Measurements from ENCODE around the gene KY. TPM values are rescaled to one million over a fixed set of nuclear protein-coding genes. Genes with fewer than 3 reads are reported as not detected.
A peak's percentile ranks its signal among the peaks of the same experiment; 100 is the strongest.

The KY gene
- total RNA-seq, 2 donors from 2014 or later: not detected

- H3K27ac ChIP-seq (ENCODE audit: low read depth, low read length): no peak overlapping the region
- 88 to 92% methylated on average over 14 to 15 of the region's 15 CpGs for WGBS, 2 experiments (ENCODE audit: insufficient coverage in 1 of 2, insufficient read length in 1 of 2)
- peaks cover 96% of the 10 kb centered on the region for H3K27me3 Mint-ChIP-seq (ENCODE audit: insufficient read depth)
- no peaks in the 10 kb centered on the region for H3K36me3 ChIP-seq (ENCODE audit: control insufficient read depth, insufficient read depth, low read length)
- H3K4me1 Mint-ChIP-seq: peaks cover 7% of the 10 kb centered on the region
- H3K27ac Mint-ChIP-seq: no peak overlapping the region
- DNase-seq: peak; percentile 30
- H3K36me3 Mint-ChIP-seq (ENCODE audit: low read depth): no peaks in the 10 kb centered on the region
- H3K9me3 ChIP-seq (ENCODE audit: control insufficient read depth, low read length): no peaks in the 10 kb centered on the region
- peaks cover 5% of the 10 kb centered on the region for H3K4me1 ChIP-seq (ENCODE audit: control insufficient read depth, insufficient read depth, low read length)
- no peak overlapping the region for H3K4me3 Mint-ChIP-seq
- peaks cover 96% of the 10 kb centered on the region for H3K27me3 ChIP-seq (ENCODE audit: control insufficient read depth, insufficient read depth, low read length, poor library complexity, severe bottlenecking)
- H3K9ac ChIP-seq (ENCODE audit: extremely low read depth, low read length, poor library complexity, severe bottlenecking): no peak overlapping the region
- H3K9me3 Mint-ChIP-seq: no peaks in the 10 kb centered on the region
- H3K4me3 ChIP-seq (ENCODE audit: low read length): no peak overlapping the region
- TF ChIP-seq CTCF (conservative IDR thresholded peaks at IDR 0.05): no peak
These were observed 2.7 kb downstream of the KY start for GRCh38 chr3:134647902-134648760.

- H3K36me3 ChIP-seq (ENCODE audit: control insufficient read depth, insufficient read depth, low read length): no peaks in the 10 kb centered on the region
- H3K9ac ChIP-seq (ENCODE audit: extremely low read depth, low read length, poor library complexity, severe bottlenecking): no peak overlapping the region
- peak; percentile 19 for DNase-seq
- Mint-ChIP-seq H3K4me3 (no peak overlapping the region), H3K27ac (no peak overlapping the region), H3K9me3 (no peaks in the 10 kb centered on the region), H3K4me1 (peaks cover 21% of the 10 kb centered on the region), H3K27me3 (ENCODE audit: insufficient read depth) (peaks cover 85% of the 10 kb centered on the region), H3K36me3 (ENCODE audit: low read depth) (no peaks in the 10 kb centered on the region)
- H3K4me1 ChIP-seq (ENCODE audit: control insufficient read depth, insufficient read depth, low read length): peaks cover 10% of the 10 kb centered on the region
- TF ChIP-seq CTCF (conservative IDR thresholded peaks at IDR 0.05): no peak
- WGBS, 2 experiments (ENCODE audit: insufficient coverage in 1 of 2, insufficient read length in 1 of 2): 90 to 100% methylated on average over 1 of the region's 1 CpG
- H3K27ac ChIP-seq (ENCODE audit: low read depth, low read length): no peak overlapping the region
- no peaks in the 10 kb centered on the region for H3K9me3 ChIP-seq (ENCODE audit: control insufficient read depth, low read length)
- no peak overlapping the region for H3K4me3 ChIP-seq (ENCODE audit: low read length)
- peaks cover 78% of the 10 kb centered on the region for H3K27me3 ChIP-seq (ENCODE audit: control insufficient read depth, insufficient read depth, low read length, poor library complexity, severe bottlenecking)
These were observed 4.7 kb downstream of the KY start for GRCh38 chr3:134646086-134646485.

GRCh38 chr3:134645515-134645914, 5.3 kb downstream of the KY start:
- 96 to 100% methylated on average over 3 to 5 of the region's 5 CpGs for WGBS, 2 experiments (ENCODE audit: insufficient coverage in 1 of 2, insufficient read length in 1 of 2)
- no peak overlapping the region for H3K4me3 ChIP-seq (ENCODE audit: low read length)
- H3K36me3 ChIP-seq (ENCODE audit: control insufficient read depth, insufficient read depth, low read length): no peaks in the 10 kb centered on the region
- no peak overlapping the region for H3K4me3 Mint-ChIP-seq
- H3K27ac Mint-ChIP-seq: no peak overlapping the region
- no peak for DNase-seq
- H3K27ac ChIP-seq (ENCODE audit: low read depth, low read length): no peak overlapping the region
- no peaks in the 10 kb centered on the region for H3K36me3 Mint-ChIP-seq (ENCODE audit: low read depth)
- H3K27me3 ChIP-seq (ENCODE audit: control insufficient read depth, insufficient read depth, low read length, poor library complexity, severe bottlenecking): peaks cover 72% of the 10 kb centered on the region
- peaks cover 87% of the 10 kb centered on the region for H3K27me3 Mint-ChIP-seq (ENCODE audit: insufficient read depth)
- H3K9me3 ChIP-seq (ENCODE audit: control insufficient read depth, low read length): no peaks in the 10 kb centered on the region
- H3K9ac ChIP-seq (ENCODE audit: extremely low read depth, low read length, poor library complexity, severe bottlenecking): no peak overlapping the region
- peaks cover 9% of the 10 kb centered on the region for H3K4me1 ChIP-seq (ENCODE audit: control insufficient read depth, insufficient read depth, low read length)
- TF ChIP-seq CTCF (conservative IDR thresholded peaks at IDR 0.05): no peak
- H3K4me1 Mint-ChIP-seq: peaks cover 26% of the 10 kb centered on the region
- H3K9me3 Mint-ChIP-seq: no peaks in the 10 kb centered on the region

Data from endodermal cell (in vitro differentiated cells).